ENCODE data around the gene TMEM17.

TMEM17 gene

DNA sequence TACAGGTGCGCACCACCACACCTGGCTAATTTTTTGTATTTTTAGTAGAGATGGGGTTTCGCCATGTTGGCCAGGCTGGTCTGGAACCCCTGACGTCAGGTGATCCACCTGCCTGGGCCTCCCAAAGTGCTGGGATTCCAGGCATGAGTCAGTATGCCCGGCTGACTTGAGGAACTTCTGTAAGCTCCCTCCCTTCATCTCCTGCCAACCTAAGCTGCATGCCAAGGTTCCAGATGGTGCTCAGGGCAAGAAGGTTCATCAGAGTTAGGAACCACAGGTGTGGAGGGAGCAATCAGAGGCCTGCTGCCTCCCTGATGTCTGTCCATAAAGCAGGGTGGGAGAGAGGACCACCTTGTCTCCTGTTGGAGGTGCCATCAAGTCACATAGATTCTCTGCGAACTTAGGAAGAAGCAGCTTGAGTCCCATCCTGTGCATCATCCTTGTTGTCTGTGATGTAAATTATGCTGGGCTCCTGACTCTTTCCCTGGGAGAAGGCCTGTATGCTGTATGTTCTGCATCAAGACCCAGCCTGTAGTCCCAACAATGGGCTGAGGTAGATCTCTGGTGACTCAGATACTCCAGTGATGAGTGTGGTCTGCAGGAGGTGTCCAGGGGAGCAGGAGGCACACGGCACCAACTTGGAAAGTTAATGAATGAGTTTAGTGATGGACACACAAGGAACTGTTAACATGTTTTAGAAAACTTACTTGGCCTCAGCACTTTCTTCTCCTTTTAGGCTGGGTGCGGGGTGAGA is 53.1 kb downstream of the TMEM17 start:
- DNase-seq, result no peak

DNA sequence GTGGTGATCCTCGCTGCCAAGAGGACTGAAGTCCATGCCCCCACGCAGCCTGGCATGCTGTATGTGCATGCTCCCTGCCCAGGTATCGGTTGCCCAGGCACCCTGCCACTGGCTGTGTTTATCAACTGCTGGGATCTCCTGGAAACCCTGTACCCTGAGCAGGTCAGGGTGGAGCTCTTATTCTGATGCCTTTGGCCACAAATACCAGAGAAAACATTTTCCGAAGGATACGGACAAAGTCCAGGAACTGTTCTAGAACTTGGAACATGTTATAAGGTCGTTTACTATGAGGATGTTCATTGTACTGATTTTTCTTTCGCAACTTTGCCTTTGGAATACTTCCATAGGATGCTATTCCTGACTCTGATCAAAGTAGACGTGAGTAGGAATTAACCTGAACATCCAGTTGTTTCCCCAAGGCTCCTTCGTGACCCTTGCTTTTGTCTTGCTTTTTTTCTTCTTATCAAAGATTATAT is 55.2 kb downstream of the TMEM17 start:
- DNase-seq, result no peak
